ENCODE data around the gene CDK12.

The CDK12 gene

DNA sequence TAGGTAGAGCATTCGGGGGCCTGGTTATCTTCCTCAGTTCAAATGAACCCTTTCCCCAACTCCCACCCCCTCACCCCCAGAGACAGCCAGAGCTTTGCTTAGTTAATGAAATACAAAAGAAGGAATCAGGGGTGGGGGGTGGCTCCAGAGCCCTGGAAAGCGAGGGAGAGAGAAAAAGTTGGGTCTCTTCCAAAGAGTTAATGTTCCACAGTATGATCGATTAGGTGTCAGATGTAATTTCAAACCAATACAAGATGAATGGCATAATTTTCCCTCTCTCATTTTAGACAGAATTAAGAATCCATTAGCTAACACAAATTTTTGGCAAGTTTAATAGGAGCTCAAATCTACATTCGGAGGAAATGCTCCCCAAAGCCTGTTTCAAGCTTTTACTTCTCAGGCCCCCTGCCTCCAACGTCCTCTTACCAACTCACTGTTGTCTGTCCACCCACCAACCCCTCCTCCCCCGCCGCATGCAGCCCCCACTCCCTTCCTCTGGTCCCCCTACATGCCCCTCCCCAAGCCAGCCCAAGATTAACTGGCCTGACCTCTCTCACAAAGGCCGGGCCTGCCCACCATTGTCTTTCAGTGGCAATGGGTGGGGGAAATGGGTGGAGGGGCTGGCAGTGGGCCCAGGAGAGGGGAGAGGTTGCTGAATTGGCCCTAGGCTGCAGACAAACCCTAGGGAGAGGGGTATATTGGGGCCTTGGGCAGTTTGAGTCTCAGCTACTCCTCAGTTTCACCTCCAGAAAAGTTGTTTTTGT, 118.2 kb downstream of the CDK12 start:
- no peak overlapping the region for H3K27ac ChIP-seq (ENCODE audit: insufficient read depth, low read depth, low read length, poor library complexity, severe bottlenecking)
- 6 to 17% methylated on average over 5 to 7 of the region's 8 CpGs for WGBS, 2 experiments
- H3K36me3 ChIP-seq (ENCODE audit: control insufficient read depth, insufficient read depth, low read length), result no peaks in the 10 kb centered on the region
- no peaks in the 10 kb centered on the region for H3K9me3 ChIP-seq (ENCODE audit: control insufficient read depth, low read length)
- H3K4me1 ChIP-seq (ENCODE audit: control insufficient read depth, insufficient read depth, low read length), result peaks cover 17% of the 10 kb centered on the region
- no peak overlapping the region for H3K4me3 ChIP-seq (ENCODE audit: insufficient read depth, low read depth, low read length)
- H3K27me3 ChIP-seq (ENCODE audit: control insufficient read depth, insufficient read depth, low read length, poor library complexity, severe bottlenecking), result no peaks in the 10 kb centered on the region

DNA sequence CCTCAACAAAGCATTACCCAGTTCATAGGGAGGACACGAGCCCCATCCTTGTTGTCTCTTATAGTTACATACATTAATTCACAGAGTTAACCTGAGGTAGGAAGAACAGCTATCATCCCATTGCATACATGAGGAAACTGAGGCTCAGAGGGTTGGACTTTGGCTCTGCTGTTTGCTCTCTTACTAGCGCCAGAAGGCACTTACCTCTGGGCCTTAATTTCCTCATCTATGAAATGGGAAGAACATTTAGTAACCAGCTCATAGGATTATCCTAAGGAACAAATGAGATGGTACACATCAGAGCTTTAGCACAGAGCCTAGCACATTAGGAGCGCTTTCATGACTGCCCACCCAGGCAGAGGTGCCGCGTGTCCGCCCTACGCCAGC, 118.8 kb downstream of the CDK12 start:
- 58 to 63% methylated on average over 7 of the region's 7 CpGs for WGBS, 2 experiments
- Histone ChIP-seq H3K27me3 (ENCODE audit: control insufficient read depth, insufficient read depth, low read length, poor library complexity, severe bottlenecking) (no peaks in the 10 kb centered on the region), H3K4me3 (ENCODE audit: insufficient read depth, low read depth, low read length) (no peak overlapping the region), H3K27ac (ENCODE audit: insufficient read depth, low read depth, low read length, poor library complexity, severe bottlenecking) (no peak overlapping the region), H3K9me3 (ENCODE audit: control insufficient read depth, low read length) (no peaks in the 10 kb centered on the region), H3K4me1 (ENCODE audit: control insufficient read depth, insufficient read depth, low read length) (peaks cover 17% of the 10 kb centered on the region), H3K36me3 (ENCODE audit: control insufficient read depth, insufficient read depth, low read length) (no peaks in the 10 kb centered on the region)

DNA sequence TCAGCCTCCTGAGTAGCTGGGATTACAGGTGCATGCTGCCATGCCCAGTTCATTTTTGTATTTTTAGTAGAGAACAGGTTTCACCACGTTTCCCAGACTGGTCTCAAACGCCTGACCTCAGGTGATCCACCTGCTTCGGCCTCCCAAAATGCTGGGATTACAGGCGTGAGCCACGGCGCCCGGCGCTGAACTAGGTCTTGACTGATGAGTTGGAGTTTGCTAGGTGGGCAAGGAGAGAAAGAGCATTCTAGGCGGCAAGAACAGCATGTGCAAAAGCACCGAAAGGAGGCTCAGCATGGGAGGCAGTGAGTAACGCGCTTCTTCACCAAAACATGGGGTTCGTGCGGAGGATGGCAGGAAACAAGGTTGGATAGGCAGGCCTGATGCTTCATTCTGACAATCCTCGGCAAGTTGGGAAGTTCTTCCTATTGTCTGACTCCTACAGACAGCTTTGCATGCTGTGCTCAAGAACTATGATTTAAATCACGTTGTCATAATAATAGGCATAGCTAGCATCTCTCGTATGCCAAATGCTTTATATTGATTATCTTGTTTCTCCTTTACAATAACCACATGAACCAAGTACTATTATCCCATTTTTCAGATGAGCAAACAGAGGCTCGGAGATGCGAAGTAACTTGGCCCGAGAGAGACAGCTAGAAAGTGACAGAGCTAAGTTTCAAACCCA, 119.9 kb downstream of the CDK12 start:
- no peaks in the 10 kb centered on the region for H3K9me3 ChIP-seq (ENCODE audit: control insufficient read depth, low read length)
- peaks cover 17% of the 10 kb centered on the region for H3K4me1 ChIP-seq (ENCODE audit: control insufficient read depth, insufficient read depth, low read length)
- H3K36me3 ChIP-seq (ENCODE audit: control insufficient read depth, insufficient read depth, low read length), result no peaks in the 10 kb centered on the region
- H3K27ac ChIP-seq (ENCODE audit: insufficient read depth, low read depth, low read length, poor library complexity, severe bottlenecking), result no peak overlapping the region
- no peak overlapping the region for H3K4me3 ChIP-seq (ENCODE audit: insufficient read depth, low read depth, low read length)
- WGBS, 2 experiments, result 90 to 91% methylated on average over 20 of the region's 20 CpGs
- no peaks in the 10 kb centered on the region for H3K27me3 ChIP-seq (ENCODE audit: control insufficient read depth, insufficient read depth, low read length, poor library complexity, severe bottlenecking)

DNA sequence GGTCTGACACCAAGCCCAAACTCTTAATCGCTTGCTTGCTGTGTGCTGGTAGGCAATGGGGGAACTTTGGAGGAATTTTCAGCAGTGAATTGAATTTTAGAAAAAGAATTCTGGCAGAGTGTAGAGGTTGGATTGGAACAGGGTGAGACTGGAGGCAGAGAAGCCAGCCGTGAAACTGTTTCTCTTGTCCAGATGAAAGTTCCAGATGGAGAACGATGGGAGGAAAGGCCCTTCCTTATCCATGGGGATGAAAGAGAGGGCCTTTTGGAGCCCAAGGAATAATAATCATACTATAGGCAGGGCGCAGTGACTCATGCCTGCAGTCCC, 120.4 kb downstream of the CDK12 start:
- no peaks in the 10 kb centered on the region for H3K27me3 ChIP-seq (ENCODE audit: control insufficient read depth, insufficient read depth, low read length, poor library complexity, severe bottlenecking)
- WGBS, 2 experiments, result 88 to 92% methylated on average over 4 of the region's 4 CpGs
- no peaks in the 10 kb centered on the region for H3K9me3 ChIP-seq (ENCODE audit: control insufficient read depth, low read length)
- peaks cover 17% of the 10 kb centered on the region for H3K4me1 ChIP-seq (ENCODE audit: control insufficient read depth, insufficient read depth, low read length)
- H3K36me3 ChIP-seq (ENCODE audit: control insufficient read depth, insufficient read depth, low read length), result no peaks in the 10 kb centered on the region
- no peak overlapping the region for H3K27ac ChIP-seq (ENCODE audit: insufficient read depth, low read depth, low read length, poor library complexity, severe bottlenecking)
- no peak overlapping the region for H3K4me3 ChIP-seq (ENCODE audit: insufficient read depth, low read depth, low read length)

DNA sequence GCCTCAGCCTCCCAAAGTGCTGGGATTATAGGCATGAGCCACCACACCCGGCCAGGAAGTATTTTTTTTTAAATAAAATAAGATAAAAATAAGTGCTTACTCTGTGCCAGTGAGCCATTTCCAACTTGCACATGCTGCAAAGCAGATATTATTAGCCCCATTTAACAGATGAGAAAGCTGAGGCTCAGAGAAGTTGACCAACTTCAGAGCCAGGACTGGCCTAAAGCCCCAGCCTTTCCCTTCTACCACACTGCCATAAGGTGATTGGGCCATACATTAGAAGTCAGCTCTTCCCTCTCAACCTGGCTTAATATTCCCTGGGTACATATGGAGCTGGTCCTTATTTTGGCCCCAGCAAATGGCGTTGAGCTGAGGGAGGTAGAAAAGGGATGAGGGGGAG, 121.4 kb downstream of the CDK12 start:
- H3K27me3 ChIP-seq (ENCODE audit: control insufficient read depth, insufficient read depth, low read length, poor library complexity, severe bottlenecking), result no peaks in the 10 kb centered on the region
- H3K4me1 ChIP-seq (ENCODE audit: control insufficient read depth, insufficient read depth, low read length), result peaks cover 17% of the 10 kb centered on the region
- no peaks in the 10 kb centered on the region for H3K9me3 ChIP-seq (ENCODE audit: control insufficient read depth, low read length)
- H3K36me3 ChIP-seq (ENCODE audit: control insufficient read depth, insufficient read depth, low read length), result no peaks in the 10 kb centered on the region
- H3K4me3 ChIP-seq (ENCODE audit: insufficient read depth, low read depth, low read length), result no peak overlapping the region
- 0 to 51% methylated on average over 1 to 2 of the region's 2 CpGs for WGBS, 2 experiments
- no peak overlapping the region for H3K27ac ChIP-seq (ENCODE audit: insufficient read depth, low read depth, low read length, poor library complexity, severe bottlenecking)

Data from ectodermal cell (in vitro differentiated cells).